Endothelial cell of umbilical vein (primary cell): ENCODE results near the gene MOCOS.

Source experiments
- EZH2 ChIP-seq: IDR thresholded peaks from 2 replicates; pipeline ENCODE4 v1.6.1; 2012; ENCODE audit warnings: borderline replicate concordance, low read depth, mild to moderate bottlenecking, moderate library complexity, low read length, inconsistent platforms; ENCODE audit not compliant: severe bottlenecking
- FOS ChIP-seq: IDR thresholded peaks from 2 replicates; pipeline ENCODE4 v1.6.1; 2011; ENCODE audit warnings: mild to moderate bottlenecking, low read length, moderate library complexity, borderline replicate concordance; ENCODE audit not compliant: insufficient read depth
- GATA2 ChIP-seq: IDR thresholded peaks from 2 replicates; pipeline ENCODE4 v1.7.0; 2011; ENCODE audit warnings: low read depth, mild to moderate bottlenecking, moderate library complexity, mixed read lengths, low read length; ENCODE audit not compliant: insufficient read length, insufficient read depth
- JUN ChIP-seq: IDR thresholded peaks from 2 replicates; pipeline ENCODE4 v1.6.1; 2011; ENCODE audit warnings: borderline replicate concordance, low read depth; ENCODE audit not compliant: insufficient read length, insufficient read depth
- MYC ChIP-seq: IDR thresholded peaks from one replicate; pipeline ENCODE4 v1.6.1; 2011; ENCODE audit warnings: mild to moderate bottlenecking, low read depth, low read length
- POLR2A ChIP-seq: IDR thresholded peaks from 2 replicates; pipeline ENCODE4 v1.6.1; 2012; ENCODE audit warnings: low read depth, mild to moderate bottlenecking, control low read depth, low read length
- POLR2AphosphoS5 ChIP-seq: IDR thresholded peaks from 2 replicates; pipeline ENCODE4 v1.6.1; 2012; ENCODE audit warnings: low read depth, mild to moderate bottlenecking, control low read depth, low read length, moderate library complexity; ENCODE audit not compliant: insufficient read depth
- TF ChIP-seq, protein P1 (sequence below), 2 donors: IDR thresholded peaks; 1 replicate in 1 of 2; 2 replicates in 1 of 2; pipeline ENCODE4 v1.5.1; 2011; ENCODE audit warnings: low read length in 2 of 2, mild to moderate bottlenecking in 2 of 2, moderate library complexity in 2 of 2, control low read depth in 1 of 2, inconsistent platforms in 1 of 2, low read depth in 1 of 2; ENCODE audit not compliant: insufficient read depth in 1 of 2; ENCODE audit errors: extremely low read depth in 1 of 2
- TF ChIP-seq, protein P2 (sequence below): IDR thresholded peaks from 2 replicates; pipeline ENCODE4 v1.6.1; 2011; ENCODE audit not compliant: insufficient read depth, insufficient read length

DNA sequence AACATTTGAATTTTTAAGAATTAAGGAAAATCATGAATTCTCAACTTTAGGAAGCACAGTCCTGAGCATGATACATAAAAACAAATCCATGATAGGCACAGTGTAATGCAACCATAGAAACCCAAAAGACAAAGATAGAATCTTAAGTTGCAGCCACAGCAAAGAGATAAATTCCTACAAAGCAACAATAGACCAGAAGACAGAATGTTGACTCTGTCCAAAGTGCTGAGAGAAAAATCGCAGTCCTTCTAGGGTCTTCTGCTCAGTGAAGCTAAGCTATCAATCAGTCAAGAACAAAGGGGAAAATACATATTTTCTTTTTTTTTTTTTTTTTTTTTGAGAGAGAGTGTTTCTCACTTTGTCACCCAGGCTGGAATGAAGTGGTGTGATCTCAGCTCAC lies 88.3 kb downstream of the MOCOS start:
- TF ChIP-seq POLR2A (no peak), MYC (no peak), POLR2AphosphoS5 (no peak), EZH2 (no peak), GATA2 (no peak), JUN (no peak), FOS (no peak)
- TF ChIP-seq, protein P1, sequence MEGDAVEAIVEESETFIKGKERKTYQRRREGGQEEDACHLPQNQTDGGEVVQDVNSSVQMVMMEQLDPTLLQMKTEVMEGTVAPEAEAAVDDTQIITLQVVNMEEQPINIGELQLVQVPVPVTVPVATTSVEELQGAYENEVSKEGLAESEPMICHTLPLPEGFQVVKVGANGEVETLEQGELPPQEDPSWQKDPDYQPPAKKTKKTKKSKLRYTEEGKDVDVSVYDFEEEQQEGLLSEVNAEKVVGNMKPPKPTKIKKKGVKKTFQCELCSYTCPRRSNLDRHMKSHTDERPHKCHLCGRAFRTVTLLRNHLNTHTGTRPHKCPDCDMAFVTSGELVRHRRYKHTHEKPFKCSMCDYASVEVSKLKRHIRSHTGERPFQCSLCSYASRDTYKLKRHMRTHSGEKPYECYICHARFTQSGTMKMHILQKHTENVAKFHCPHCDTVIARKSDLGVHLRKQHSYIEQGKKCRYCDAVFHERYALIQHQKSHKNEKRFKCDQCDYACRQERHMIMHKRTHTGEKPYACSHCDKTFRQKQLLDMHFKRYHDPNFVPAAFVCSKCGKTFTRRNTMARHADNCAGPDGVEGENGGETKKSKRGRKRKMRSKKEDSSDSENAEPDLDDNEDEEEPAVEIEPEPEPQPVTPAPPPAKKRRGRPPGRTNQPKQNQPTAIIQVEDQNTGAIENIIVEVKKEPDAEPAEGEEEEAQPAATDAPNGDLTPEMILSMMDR (IDR thresholded peaks at IDR 0.05; ENCODE audit: extremely low read depth in 1 of 2, insufficient read depth in 1 of 2, low read depth in 1 of 2, low read length in 2 of 2): no peak
- TF ChIP-seq, protein P2, sequence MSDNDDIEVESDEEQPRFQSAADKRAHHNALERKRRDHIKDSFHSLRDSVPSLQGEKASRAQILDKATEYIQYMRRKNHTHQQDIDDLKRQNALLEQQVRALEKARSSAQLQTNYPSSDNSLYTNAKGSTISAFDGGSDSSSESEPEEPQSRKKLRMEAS: no peak
